Lower leg skin (tissue), 3 donors: Measurements from ENCODE around the gene LTBP3.

Experiments used
- POLR2A ChIP-seq, 2 donors: fragments of 450-650 bp; IDR thresholded peaks; one replicate each; pipeline ENCODE4 v1.6.1; 2016 to 2017; ENCODE audit warnings: antibody characterized with exemption in 2 of 2, mild to moderate bottlenecking in 1 of 2, moderate library complexity in 1 of 2
- TF ChIP-seq, protein P1 (sequence below), 3 donors: fragments of 450-650 bp; IDR thresholded peaks; one replicate each; pipeline ENCODE4 v1.5.1; 2016; ENCODE audit warnings: antibody characterized with exemption in 3 of 3, mild to moderate bottlenecking in 3 of 3, moderate library complexity in 2 of 3

DNA sequence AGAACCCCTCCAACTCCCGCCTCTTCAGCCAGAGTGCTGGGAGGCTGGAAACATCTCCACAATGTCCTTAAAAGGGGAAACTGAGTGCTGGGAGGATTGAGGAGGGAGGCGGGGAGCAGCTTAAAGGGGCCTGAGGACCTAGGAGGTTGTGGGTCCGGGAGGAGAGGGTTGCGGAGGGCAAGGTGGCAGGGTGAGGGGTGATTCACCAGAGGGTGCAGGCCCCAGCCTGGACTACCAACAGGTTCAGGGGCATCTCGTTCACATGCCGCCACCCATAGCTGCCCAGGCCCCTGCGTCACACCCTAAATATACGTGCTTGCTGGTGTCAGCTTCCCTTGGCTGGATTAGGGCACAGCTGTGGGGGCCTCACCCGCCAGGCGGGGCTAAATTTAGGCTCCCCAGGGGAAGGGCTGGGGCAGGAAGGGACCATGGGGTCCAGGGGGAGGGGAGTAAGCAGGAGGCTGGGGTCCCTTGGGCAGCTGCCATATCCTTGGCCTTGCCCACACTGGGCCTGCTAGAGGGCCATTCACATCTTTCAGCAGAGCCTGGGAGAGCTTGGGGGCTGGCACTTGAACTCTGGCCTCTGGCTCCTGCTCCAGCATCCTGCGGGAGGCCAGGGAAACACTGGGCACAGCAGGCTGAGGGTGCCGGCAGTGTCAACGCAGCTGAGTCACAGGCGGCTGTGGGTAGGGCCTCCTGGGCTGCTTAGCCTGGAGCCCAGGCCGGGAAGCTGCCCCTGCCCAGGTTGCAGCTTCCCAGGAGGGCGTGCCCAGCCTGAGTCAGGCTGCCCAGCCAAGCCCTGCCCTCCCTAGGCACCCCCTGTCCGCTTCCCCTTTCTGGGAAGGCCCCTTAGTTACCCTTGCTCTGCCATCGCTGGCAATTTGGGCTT lies 19.0 kb upstream of the LTBP3 start:
- TF ChIP-seq, protein P1, sequence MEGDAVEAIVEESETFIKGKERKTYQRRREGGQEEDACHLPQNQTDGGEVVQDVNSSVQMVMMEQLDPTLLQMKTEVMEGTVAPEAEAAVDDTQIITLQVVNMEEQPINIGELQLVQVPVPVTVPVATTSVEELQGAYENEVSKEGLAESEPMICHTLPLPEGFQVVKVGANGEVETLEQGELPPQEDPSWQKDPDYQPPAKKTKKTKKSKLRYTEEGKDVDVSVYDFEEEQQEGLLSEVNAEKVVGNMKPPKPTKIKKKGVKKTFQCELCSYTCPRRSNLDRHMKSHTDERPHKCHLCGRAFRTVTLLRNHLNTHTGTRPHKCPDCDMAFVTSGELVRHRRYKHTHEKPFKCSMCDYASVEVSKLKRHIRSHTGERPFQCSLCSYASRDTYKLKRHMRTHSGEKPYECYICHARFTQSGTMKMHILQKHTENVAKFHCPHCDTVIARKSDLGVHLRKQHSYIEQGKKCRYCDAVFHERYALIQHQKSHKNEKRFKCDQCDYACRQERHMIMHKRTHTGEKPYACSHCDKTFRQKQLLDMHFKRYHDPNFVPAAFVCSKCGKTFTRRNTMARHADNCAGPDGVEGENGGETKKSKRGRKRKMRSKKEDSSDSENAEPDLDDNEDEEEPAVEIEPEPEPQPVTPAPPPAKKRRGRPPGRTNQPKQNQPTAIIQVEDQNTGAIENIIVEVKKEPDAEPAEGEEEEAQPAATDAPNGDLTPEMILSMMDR (IDR thresholded peaks at IDR 0.05) = no peak
- no peak for TF ChIP-seq POLR2A (IDR thresholded peaks at IDR 0.05)
